HUES64 (cell line): ENCODE data around the gene DAAM1.

Experiments used
- H3K27ac ChIP-seq: 2 replicates; pipeline ENCODE4 v1.7.0; 2013; ENCODE audit warnings: low read depth, low read length, inconsistent platforms
- H3K27me3 ChIP-seq: 2 replicates; pipeline ENCODE4 v1.6.1; 2013; ENCODE audit warnings: mild to moderate bottlenecking, low read length; ENCODE audit not compliant: insufficient read depth
- H3K36me3 ChIP-seq: 2 replicates; pipeline ENCODE4 v1.6.1; 2013; ENCODE audit warnings: mild to moderate bottlenecking, low read length; ENCODE audit not compliant: insufficient read depth
- H3K4me1 ChIP-seq: 2 replicates; pipeline ENCODE4 v1.6.1; 2013; ENCODE audit warnings: mild to moderate bottlenecking, low read length, moderate library complexity; ENCODE audit not compliant: insufficient read depth
- H3K4me3 ChIP-seq: 2 replicates; pipeline ENCODE4 v1.5.1; 2013; ENCODE audit warnings: mild to moderate bottlenecking, low read length, moderate library complexity
- H3K9ac ChIP-seq: 2 replicates; pipeline ENCODE4 v1.6.1; 2013; ENCODE audit warnings: mild to moderate bottlenecking, low read depth, low read length
- H3K9me3 ChIP-seq: 2 replicates; pipeline ENCODE4 v1.6.1; 2013; ENCODE audit warnings: low read depth, low read length; ENCODE audit not compliant: insufficient read depth
- WGBS: fragments of 150-250, 120-280 bp; methylation state at CpG from one replicate; pipeline ENCODE4 v1.1.7; 2013; ENCODE audit warnings: missing lambda C conversion rate; 5-methylcytosine and 5-hydroxymethylcytosine counted together

Gene DAAM1

GRCh38 chr14:59370158-59370742 is 181.8 kb downstream of the DAAM1 start:
- no peaks in the 10 kb centered on the region for H3K9me3 ChIP-seq
- 100% methylated on average over 1 of the region's 3 CpGs for WGBS
- no peaks in the 10 kb centered on the region for H3K27me3 ChIP-seq
- no peaks in the 10 kb centered on the region for H3K4me1 ChIP-seq
- no peak overlapping the region for H3K9ac ChIP-seq
- no peak overlapping the region for H3K27ac ChIP-seq
- no peak overlapping the region for H3K4me3 ChIP-seq
- peaks cover 8% of the 10 kb centered on the region for H3K36me3 ChIP-seq

DNA sequence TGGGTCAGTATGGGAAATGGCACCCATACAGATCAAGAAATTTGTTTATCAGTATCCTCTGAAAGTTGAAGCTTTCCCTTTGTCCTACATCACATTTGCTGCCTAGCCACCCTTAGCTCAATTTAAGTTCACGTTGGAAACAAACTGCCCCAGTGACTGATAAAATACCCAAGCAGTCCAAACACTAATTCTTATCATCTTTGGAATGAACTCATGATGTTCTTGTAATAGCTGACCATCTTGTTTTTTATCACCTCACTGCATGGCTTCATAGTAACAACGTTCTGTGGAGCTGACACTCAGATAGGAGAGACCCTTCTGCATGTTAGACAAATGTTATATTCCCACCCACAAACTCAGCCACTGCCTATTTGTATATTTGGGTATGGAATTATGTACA is 183.3 kb downstream of the DAAM1 start:
- Histone ChIP-seq H3K27ac (no peak overlapping the region), H3K27me3 (no peaks in the 10 kb centered on the region), H3K36me3 (peaks cover 6% of the 10 kb centered on the region; the same call in 1 of the 2 replicates), H3K9ac (no peak overlapping the region), H3K4me3 (no peak overlapping the region), H3K9me3 (no peaks in the 10 kb centered on the region), H3K4me1 (no peaks in the 10 kb centered on the region)
- whole genome bisulfite sequencing, result 90% methylated on average over 2 of the region's 2 CpGs

- Histone ChIP-seq H3K4me3 (no peak overlapping the region), H3K4me1 (no peaks in the 10 kb centered on the region), H3K36me3 (peaks cover 3% of the 10 kb centered on the region; the same call in 1 of the 2 replicates), H3K27me3 (no peaks in the 10 kb centered on the region), H3K9me3 (no peaks in the 10 kb centered on the region), H3K27ac (no peak overlapping the region), H3K9ac (no peak overlapping the region)
- WGBS, result 96% methylated on average over 3 of the region's 3 CpGs
Observed at GRCh38 chr14:59374048-59374447, 185.6 kb downstream of the DAAM1 start.

DNA sequence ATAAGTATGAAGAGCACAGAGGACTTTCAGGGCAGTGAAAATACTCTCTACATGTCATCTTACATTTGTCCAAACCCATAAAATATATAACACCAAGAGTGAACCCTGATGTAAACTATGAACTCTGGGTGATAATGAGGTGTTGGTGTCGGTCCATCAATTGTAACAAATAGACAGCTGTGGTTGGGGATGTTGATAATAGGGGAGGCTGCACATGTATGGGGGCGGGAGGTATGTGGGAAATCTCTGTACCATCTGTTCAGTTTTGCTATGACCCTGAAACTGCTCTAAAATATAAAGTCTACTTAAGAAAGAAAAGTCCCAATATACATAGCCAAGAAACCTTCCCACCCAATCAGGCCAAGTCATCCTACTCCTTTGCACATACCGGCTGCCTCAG is 188.2 kb downstream of the DAAM1 start:
- no peaks in the 10 kb centered on the region for H3K36me3 ChIP-seq
- no peaks in the 10 kb centered on the region for H3K9me3 ChIP-seq
- WGBS, result 95% methylated on average over 3 of the region's 3 CpGs
- H3K27ac ChIP-seq, result no peak overlapping the region
- H3K27me3 ChIP-seq, result no peaks in the 10 kb centered on the region
- no peak overlapping the region for H3K9ac ChIP-seq
- H3K4me3 ChIP-seq, result no peak overlapping the region
- no peaks in the 10 kb centered on the region for H3K4me1 ChIP-seq

DNA sequence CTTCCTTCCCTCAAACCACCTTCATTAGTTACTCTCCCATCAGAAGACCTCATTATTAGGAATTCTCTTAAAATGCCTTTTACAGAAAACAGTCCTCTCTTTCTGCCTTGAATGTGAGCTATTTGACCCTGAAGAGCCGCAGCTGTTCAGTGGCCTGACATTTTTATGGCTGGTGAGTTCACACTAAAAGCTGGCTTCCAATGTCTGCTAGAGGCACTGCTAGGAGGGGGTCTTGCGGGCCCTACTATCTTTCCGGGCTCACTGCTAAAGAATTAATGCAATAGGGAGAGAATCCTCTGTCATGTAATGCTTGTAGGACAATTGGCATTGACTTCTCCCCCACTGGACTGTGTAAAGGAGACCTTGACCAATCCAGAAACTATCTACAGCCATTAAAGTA is 189.0 kb downstream of the DAAM1 start:
- 90% methylated on average over 3 of the region's 3 CpGs for WGBS
- H3K36me3 ChIP-seq, result no peaks in the 10 kb centered on the region
- H3K4me1 ChIP-seq, result no peaks in the 10 kb centered on the region
- H3K4me3 ChIP-seq, result no peak overlapping the region
- no peaks in the 10 kb centered on the region for H3K9me3 ChIP-seq
- no peaks in the 10 kb centered on the region for H3K27me3 ChIP-seq
- H3K27ac ChIP-seq, result no peak overlapping the region
- H3K9ac ChIP-seq, result no peak overlapping the region

DNA sequence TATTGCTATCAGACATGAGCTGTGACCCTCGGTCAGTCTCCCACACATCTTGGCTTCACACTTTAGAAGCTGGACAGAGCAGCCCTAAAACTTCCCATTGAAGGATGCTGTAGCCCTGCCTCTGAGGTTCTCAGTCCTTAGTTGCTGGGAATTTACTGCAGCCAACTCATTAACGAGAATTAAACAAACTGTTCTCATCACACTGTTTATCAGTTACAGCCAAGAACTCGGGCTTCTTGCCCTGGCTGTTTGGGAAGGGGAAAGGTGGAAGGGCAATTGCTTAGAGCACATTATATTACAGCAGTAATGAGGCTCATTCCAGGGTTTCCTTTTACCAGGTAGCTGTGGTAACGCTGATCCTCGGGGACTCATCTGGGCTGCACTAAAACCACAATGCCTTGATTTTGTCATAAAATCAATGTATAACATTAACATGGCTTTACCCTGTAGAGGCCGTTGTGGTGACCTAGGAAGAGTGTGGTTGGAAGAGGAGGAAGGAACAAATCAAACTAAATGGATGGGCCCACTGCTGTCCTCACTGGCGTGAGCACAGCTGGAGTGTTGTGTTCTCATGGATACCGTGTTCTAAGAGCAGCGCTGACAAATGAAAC is 189.6 kb downstream of the DAAM1 start:
- no peak overlapping the region for H3K27ac ChIP-seq
- H3K4me3 ChIP-seq, result no peak overlapping the region
- H3K4me1 ChIP-seq, result no peaks in the 10 kb centered on the region
- no peaks in the 10 kb centered on the region for H3K9me3 ChIP-seq
- WGBS, result 86% methylated on average over 9 of the region's 9 CpGs
- H3K9ac ChIP-seq, result no peak overlapping the region
- no peaks in the 10 kb centered on the region for H3K36me3 ChIP-seq
- H3K27me3 ChIP-seq, result no peaks in the 10 kb centered on the region

DNA sequence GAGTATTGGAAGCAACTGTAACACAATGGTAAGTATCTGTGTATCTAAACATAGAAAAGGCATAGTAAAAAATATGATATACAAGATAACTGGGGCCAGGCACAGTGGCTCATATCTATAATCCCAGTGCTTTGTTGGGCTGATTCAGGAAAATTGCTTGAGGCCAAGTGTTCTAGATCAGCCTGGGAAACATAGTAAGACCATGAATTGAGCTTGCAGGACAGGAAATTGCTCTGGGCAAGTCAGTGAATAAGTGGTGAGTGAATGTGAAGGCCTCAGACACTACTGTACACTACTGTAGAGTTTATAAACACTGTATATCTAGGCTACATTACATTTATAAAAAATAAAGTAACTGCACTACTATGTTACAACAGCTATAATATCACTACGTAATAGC is 201.5 kb downstream of the DAAM1 start:
- H3K9me3 ChIP-seq, result no peaks in the 10 kb centered on the region
- no peaks in the 10 kb centered on the region for H3K27me3 ChIP-seq
- H3K9ac ChIP-seq, result no peak overlapping the region
- no peak overlapping the region for H3K4me3 ChIP-seq
- no peaks in the 10 kb centered on the region for H3K36me3 ChIP-seq
- no peaks in the 10 kb centered on the region for H3K4me1 ChIP-seq
- WGBS, result 91% methylated on average over 1 of the region's 1 CpG
- H3K27ac ChIP-seq, result no peak overlapping the region

- Histone ChIP-seq H3K9me3 (no peaks in the 10 kb centered on the region), H3K27me3 (no peaks in the 10 kb centered on the region), H3K4me3 (no peak overlapping the region), H3K36me3 (no peaks in the 10 kb centered on the region), H3K27ac (no peak overlapping the region), H3K9ac (no peak overlapping the region), H3K4me1 (peaks cover 8% of the 10 kb centered on the region)
- WGBS, result 97% methylated on average over 2 of the region's 2 CpGs
Observed at GRCh38 chr14:59391388-59391787, 202.9 kb downstream of the DAAM1 start.

GRCh38 chr14:59394268-59394667 is 205.8 kb downstream of the DAAM1 start:
- H3K9me3 ChIP-seq, result no peaks in the 10 kb centered on the region
- no peaks in the 10 kb centered on the region for H3K36me3 ChIP-seq
- WGBS, result 85% methylated on average over 4 of the region's 4 CpGs
- H3K9ac ChIP-seq, result no peak overlapping the region
- no peak overlapping the region for H3K4me3 ChIP-seq
- peaks cover 8% of the 10 kb centered on the region for H3K4me1 ChIP-seq
- no peak overlapping the region for H3K27ac ChIP-seq
- H3K27me3 ChIP-seq, result no peaks in the 10 kb centered on the region

DNA sequence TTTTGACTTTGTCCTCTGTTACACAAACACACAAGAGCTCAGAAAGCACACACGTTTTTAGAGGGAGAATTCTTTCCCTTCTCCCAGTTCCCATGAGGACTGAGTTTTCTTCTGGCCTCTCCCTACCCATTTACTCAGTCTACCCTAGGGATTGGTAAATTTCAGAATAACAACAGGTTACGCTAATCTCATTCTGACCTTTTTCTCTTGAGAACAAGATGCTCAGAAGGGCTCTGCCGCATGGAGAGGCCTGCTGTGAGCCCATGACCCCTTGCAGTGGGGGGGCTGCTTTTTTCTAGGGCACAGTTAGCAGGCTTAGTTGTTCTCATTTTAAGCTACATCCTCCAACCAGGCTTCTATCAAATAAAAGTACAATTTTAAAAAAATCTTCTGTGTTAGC is 207.2 kb downstream of the DAAM1 start:
- Histone ChIP-seq H3K27ac (no peak overlapping the region; the same call in 1 of the 2 replicates), H3K4me3 (no peak overlapping the region), H3K27me3 (no peaks in the 10 kb centered on the region), H3K9ac (no peak overlapping the region), H3K4me1 (peaks cover 8% of the 10 kb centered on the region), H3K9me3 (no peaks in the 10 kb centered on the region), H3K36me3 (no peaks in the 10 kb centered on the region)
- WGBS, result 41% methylated on average over 3 of the region's 3 CpGs

DNA sequence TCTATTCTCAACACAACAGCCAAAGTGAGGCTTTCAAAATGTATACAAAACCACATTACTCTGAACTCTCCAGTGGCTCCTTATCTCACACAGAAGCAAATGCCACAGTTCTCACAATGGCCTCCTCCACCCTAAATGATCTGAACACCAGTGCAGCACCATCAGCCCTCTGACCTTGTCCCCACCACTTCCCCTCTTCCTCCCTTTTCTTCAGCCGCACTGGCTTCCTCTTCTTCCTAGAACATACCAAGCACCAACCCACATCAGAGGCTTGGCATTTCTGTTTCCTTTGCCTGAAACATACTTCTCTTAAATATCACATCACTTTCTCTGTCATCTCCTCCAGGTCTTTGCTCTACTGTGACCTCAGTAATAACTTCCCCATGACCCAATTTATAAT is 210.4 kb downstream of the DAAM1 start:
- 93% methylated on average over 1 of the region's 1 CpG for WGBS
- no peak overlapping the region for H3K9ac ChIP-seq
- H3K4me3 ChIP-seq, result no peak overlapping the region
- H3K9me3 ChIP-seq, result no peaks in the 10 kb centered on the region
- peaks cover 8% of the 10 kb centered on the region for H3K4me1 ChIP-seq
- no peaks in the 10 kb centered on the region for H3K27me3 ChIP-seq
- H3K36me3 ChIP-seq, result no peaks in the 10 kb centered on the region
- H3K27ac ChIP-seq, result no peak overlapping the region
